Measurements from ENCODE around the gene C1orf122. TPM values are rescaled to one million over a fixed set of nuclear protein-coding genes. Genes with fewer than 3 reads are reported as not detected.

The C1orf122 gene
- total RNA-seq, 2 experiments from 2014 or later = 26.0 to 29.7 TPM

DNA sequence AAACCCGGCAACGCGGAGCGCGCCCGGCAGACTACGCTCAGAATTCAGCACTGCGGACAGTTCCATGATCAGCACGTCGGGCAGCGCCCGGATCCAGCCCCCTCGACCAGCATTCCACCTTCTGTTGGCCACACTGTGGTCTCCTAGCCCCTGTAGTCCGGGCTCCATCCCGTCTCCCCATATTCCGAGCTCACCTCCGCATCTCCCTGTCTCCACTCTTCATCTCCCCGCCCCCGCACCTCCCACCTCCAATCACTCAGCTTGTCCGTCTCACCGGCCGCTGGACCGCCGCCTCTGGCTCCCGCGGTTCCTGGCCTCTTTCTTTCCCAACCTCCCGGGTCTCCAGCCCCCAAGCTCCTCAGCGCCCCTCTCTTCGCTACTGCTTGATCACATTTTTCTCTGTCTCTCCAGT is 43.2 kb upstream of the C1orf122 start:
- no peak overlapping the region for H3K27ac ChIP-seq (ENCODE audit: low read depth, low read length, poor library complexity, severe bottlenecking)
- H3K79me2 ChIP-seq (ENCODE audit: insufficient read depth, low read depth, low read length) = no peaks in the 10 kb centered on the region
- TF ChIP-seq, protein P1, sequence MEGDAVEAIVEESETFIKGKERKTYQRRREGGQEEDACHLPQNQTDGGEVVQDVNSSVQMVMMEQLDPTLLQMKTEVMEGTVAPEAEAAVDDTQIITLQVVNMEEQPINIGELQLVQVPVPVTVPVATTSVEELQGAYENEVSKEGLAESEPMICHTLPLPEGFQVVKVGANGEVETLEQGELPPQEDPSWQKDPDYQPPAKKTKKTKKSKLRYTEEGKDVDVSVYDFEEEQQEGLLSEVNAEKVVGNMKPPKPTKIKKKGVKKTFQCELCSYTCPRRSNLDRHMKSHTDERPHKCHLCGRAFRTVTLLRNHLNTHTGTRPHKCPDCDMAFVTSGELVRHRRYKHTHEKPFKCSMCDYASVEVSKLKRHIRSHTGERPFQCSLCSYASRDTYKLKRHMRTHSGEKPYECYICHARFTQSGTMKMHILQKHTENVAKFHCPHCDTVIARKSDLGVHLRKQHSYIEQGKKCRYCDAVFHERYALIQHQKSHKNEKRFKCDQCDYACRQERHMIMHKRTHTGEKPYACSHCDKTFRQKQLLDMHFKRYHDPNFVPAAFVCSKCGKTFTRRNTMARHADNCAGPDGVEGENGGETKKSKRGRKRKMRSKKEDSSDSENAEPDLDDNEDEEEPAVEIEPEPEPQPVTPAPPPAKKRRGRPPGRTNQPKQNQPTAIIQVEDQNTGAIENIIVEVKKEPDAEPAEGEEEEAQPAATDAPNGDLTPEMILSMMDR (conservative IDR thresholded peaks at IDR 0.05; ENCODE audit: low read length) = no peak
- TF ChIP-seq EZH2phosphoT487 (IDR thresholded peaks at IDR 0.05; ENCODE audit: borderline replicate concordance, low read depth, low read length) = no peak
- POLR2A ChIA-PET = interaction anchor here (0.7 kb wide), 1 partner anchor 11 kb away, joined by 3 read pairs; no protein-coding TSS in a partner anchor
- peak; percentile 15 for DNase-seq (ENCODE audit: low spot score)
- intact Hi-C loops (cut with micrococcal nuclease; ENCODE audit: unreplicated experiment) = no loop called here
- H3K4me2 ChIP-seq (ENCODE audit: low read length) = no peak overlapping the region
- H3K4me1 ChIP-seq (ENCODE audit: insufficient read depth, low read length, poor library complexity, severe bottlenecking) = no peaks in the 10 kb centered on the region
- CTCF ChIA-PET (ENCODE audit: unreplicated experiment) = no interaction called here
- BruUV-seq (replicated peaks) = no TSS peak
- no peaks in the 10 kb centered on the region for H4K20me1 ChIP-seq (ENCODE audit: insufficient read depth, low read length)
- no peaks in the 10 kb centered on the region for H3K9me2 ChIP-seq (ENCODE audit: insufficient read depth, low read length)
- no peaks in the 10 kb centered on the region for H3K36me3 ChIP-seq (ENCODE audit: insufficient read depth, low read length)
- H2AFZ ChIP-seq (ENCODE audit: low read length) = no peak overlapping the region
- H3K9me3 ChIP-seq (ENCODE audit: low read length) = no peaks in the 10 kb centered on the region
- no peak overlapping the region for H3K4me3 ChIP-seq (ENCODE audit: low read depth, low read length, poor library complexity, severe bottlenecking)

DNA sequence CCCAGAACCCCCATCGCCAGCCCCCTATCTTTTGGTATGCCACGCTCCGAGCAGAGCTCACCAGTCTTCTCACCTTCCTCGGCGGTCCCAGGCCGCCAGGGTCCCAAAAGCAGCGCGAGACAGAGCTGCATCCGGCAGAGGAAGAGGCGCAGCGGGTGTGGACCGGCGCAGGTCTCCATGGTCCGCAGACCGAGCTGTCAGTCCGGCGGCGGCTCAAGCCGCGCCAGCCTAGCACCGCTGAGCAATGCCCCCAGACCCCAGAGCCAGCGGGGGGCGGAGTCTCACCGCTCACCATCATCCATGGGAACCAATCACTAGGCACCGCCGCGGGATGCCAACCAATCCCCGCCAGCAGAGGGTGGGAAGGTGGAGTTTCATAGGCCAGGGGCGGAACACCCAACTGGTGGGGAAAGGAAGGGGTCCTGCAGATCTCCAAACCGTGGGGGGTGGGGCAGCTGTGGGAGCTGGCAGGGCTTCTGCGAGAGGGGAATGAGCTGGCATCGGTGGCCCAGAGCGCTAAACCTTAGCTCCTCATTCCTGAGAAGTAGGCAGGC is 42.6 kb upstream of the C1orf122 start, which contains the start of gene EPHA10:
EPHA10 (minus strand) TSS at position 233 of the 554 bp plus-strand sequence; CDS start at position 179, 54 bp downstream.
- no peaks in the 10 kb centered on the region for H3K36me3 ChIP-seq (ENCODE audit: insufficient read depth, low read length)
- TF ChIP-seq, protein P1 (conservative IDR thresholded peaks at IDR 0.05; ENCODE audit: low read length) = no peak
- TF ChIP-seq EZH2phosphoT487 (IDR thresholded peaks at IDR 0.05; ENCODE audit: borderline replicate concordance, low read depth, low read length) = no peak
- H3K9me3 ChIP-seq (ENCODE audit: low read length) = no peaks in the 10 kb centered on the region
- H3K4me2 ChIP-seq (ENCODE audit: low read length) = no peak within 1 kb of the TSS
- intact Hi-C loops (cut with micrococcal nuclease; ENCODE audit: unreplicated experiment) = no loop called here
- no peak within 1 kb of the TSS for H3K4me3 ChIP-seq (ENCODE audit: low read depth, low read length, poor library complexity, severe bottlenecking)
- CTCF ChIA-PET (ENCODE audit: unreplicated experiment) = interaction anchor here (0.7 kb wide), 1 partner anchor 576 kb away, joined by 5 read pairs; no protein-coding TSS in a partner anchor
- H3K79me2 ChIP-seq (ENCODE audit: insufficient read depth, low read depth, low read length) = no peaks in the 10 kb centered on the region
- POLR2A ChIA-PET = interaction anchor here (0.6 kb wide), 1 partner anchor 96 kb away, joined by 6 read pairs; no protein-coding TSS in a partner anchor
- BruUV-seq (replicated peaks) = no TSS peak
- DNase-seq (ENCODE audit: low spot score) = no peak
- no peaks in the 10 kb centered on the region for H3K9me2 ChIP-seq (ENCODE audit: insufficient read depth, low read length)
- no peak within 1 kb of the TSS for H2AFZ ChIP-seq (ENCODE audit: low read length)
- H4K20me1 ChIP-seq (ENCODE audit: insufficient read depth, low read length) = no peaks in the 10 kb centered on the region
- no peaks in the 10 kb centered on the region for H3K4me1 ChIP-seq (ENCODE audit: insufficient read depth, low read length, poor library complexity, severe bottlenecking)
- no peak within 1 kb of the TSS for H3K27ac ChIP-seq (ENCODE audit: low read depth, low read length, poor library complexity, severe bottlenecking)

Data from OCI-LY7 (cell line).